Testis (tissue), 3 donors: ENCODE data around the gene SBK2. TPM values are rescaled to one million over a fixed set of nuclear protein-coding genes. Genes with fewer than 3 reads are reported as not detected.

ENCODE experiments used
- DNase-seq: peaks from one replicate; pipeline ENCODE4 v3.0.0-alpha.2; 2019
- H3K27ac ChIP-seq, 2 donors: fragments of 200-600 bp; sonication (generic); one replicate each; pipeline ENCODE4 v1.5.1; 2019
- H3K27me3 ChIP-seq: fragments of 200-600 bp; sonication (generic); one replicate; pipeline ENCODE4 v1.5.1; 2019
- H3K36me3 ChIP-seq: fragments of 200-600 bp; sonication (generic); one replicate; pipeline ENCODE4 v1.5.1; 2017; ENCODE audit warnings: low read depth; ENCODE audit errors: missing control alignments
- H3K4me1 ChIP-seq: fragments of 200-600 bp; sonication (generic); one replicate; pipeline ENCODE4 v1.5.1; 2019
- H3K4me3 ChIP-seq, 2 donors: fragments of 200-600 bp; sonication (generic); one replicate each; pipeline ENCODE4 v1.5.1; 2017 to 2019
- H3K9me3 ChIP-seq: fragments of 200-600 bp; sonication (generic); one replicate; pipeline ENCODE4 v1.5.1; 2017
- POLR2A ChIP-seq: fragments of 450-650 bp; IDR thresholded peaks from one replicate; pipeline ENCODE4 v1.6.1; 2017; ENCODE audit warnings: antibody characterized with exemption, mild to moderate bottlenecking, moderate library complexity
- WGBS, 2 donors: methylation state at CpG; one replicate each; pipeline ENCODE4 v1.1.5; 2018; 5-methylcytosine and 5-hydroxymethylcytosine counted together
- intact Hi-C: fragments of 100-400 bp; cut with DNase I; formaldehyde crosslinking; loops from one replicate; pipeline ENCODE4 v1.15.1; 2023; ENCODE audit warnings: low total_unique reads
- polyA plus RNA-seq: library from polyadenylated mRNA; stranded (reverse); fragments of 350-450 nt; fragmentation: Illumina TruSeq; extraction: RNeasy Lipid Tissue Mini Kit (QIAGEN cat#74804); gene quantifications from one replicate; pipeline ENCODE4 v1.2.3, GENCODE V29; 2014; ENCODE audit warnings: low read depth, low replicate concordance; ENCODE audit not compliant: insufficient read depth
- total RNA-seq, 2 donors: library from RNA; depleted of rRNA; stranded (reverse); fragments of >200 nt; gene quantifications; one replicate each; pipeline ENCODE4 v1.2.3, GENCODE V29; 2016
- TF ChIP-seq, protein P1 (sequence below), 3 experiments: fragments of 450-650 bp in 2 of 3; fragments of 200-600 bp in 1 of 3; sonication (generic) in 1 of 3; IDR thresholded peaks; one replicate each; pipeline ENCODE4 v1.5.1; 2016 to 2019; ENCODE audit warnings: antibody characterized with exemption in 3 of 3, mild to moderate bottlenecking in 2 of 3, moderate library complexity in 1 of 3

The SBK2 gene
- total and polyA plus RNA-seq, 3 donors from 2014 or later: 0.87 to 1.3 (median 0.99) TPM

DNA sequence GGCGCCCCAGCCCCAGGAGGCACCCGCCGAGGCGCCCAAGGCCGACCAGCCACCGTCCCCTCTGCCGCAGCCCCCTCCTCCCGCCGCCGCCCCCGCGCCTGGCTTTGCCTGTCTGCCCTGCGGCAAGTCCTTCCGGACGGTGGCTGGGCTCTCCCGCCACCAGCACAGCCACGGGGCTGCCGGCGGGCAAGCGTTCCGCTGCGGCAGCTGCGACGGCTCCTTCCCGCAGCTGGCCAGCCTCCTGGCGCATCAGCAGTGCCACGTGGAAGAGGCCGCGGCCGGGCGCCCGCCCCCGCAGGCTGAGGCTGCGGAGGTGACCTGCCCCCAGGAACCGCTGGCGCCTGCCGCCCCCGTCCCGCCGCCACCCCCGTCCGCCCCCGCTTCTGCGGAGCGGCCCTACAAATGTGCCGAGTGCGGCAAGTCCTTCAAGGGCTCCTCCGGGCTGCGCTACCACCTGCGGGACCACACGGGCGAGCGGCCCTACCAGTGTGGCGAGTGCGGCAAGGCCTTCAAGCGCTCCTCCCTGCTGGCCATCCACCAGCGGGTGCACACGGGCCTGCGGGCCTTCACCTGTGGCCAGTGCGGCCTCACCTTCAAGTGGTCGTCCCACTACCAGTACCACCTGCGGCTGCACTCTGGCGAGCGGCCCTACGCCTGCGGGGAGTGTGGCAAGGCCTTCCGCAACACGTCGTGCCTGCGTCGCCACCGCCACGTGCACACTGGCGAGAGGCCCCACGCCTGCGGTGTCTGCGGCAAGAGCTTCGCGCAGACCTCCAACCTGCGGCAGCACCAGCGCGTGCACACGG lies 54.6 kb downstream of the SBK2 start:
- H3K36me3 ChIP-seq: no peaks in the 10 kb centered on the region
- no peaks in the 10 kb centered on the region for H3K27me3 ChIP-seq
- intact Hi-C loops: no loop called here
- WGBS, 2 donors: 65 to 75% methylated on average over 24 to 42 of the region's 83 CpGs
- no peak for TF ChIP-seq POLR2A
- TF ChIP-seq, protein P1, sequence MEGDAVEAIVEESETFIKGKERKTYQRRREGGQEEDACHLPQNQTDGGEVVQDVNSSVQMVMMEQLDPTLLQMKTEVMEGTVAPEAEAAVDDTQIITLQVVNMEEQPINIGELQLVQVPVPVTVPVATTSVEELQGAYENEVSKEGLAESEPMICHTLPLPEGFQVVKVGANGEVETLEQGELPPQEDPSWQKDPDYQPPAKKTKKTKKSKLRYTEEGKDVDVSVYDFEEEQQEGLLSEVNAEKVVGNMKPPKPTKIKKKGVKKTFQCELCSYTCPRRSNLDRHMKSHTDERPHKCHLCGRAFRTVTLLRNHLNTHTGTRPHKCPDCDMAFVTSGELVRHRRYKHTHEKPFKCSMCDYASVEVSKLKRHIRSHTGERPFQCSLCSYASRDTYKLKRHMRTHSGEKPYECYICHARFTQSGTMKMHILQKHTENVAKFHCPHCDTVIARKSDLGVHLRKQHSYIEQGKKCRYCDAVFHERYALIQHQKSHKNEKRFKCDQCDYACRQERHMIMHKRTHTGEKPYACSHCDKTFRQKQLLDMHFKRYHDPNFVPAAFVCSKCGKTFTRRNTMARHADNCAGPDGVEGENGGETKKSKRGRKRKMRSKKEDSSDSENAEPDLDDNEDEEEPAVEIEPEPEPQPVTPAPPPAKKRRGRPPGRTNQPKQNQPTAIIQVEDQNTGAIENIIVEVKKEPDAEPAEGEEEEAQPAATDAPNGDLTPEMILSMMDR (IDR thresholded peaks at IDR 0.05): no peak
- DNase-seq: no peak
- H3K27ac ChIP-seq: no peak overlapping the region
- H3K9me3 ChIP-seq: no peaks in the 10 kb centered on the region
- H3K4me1 ChIP-seq: peaks cover 61% of the 10 kb centered on the region
- peak overlapping the region in 1 of 2 donors; percentile 34 for H3K4me3 ChIP-seq

DNA sequence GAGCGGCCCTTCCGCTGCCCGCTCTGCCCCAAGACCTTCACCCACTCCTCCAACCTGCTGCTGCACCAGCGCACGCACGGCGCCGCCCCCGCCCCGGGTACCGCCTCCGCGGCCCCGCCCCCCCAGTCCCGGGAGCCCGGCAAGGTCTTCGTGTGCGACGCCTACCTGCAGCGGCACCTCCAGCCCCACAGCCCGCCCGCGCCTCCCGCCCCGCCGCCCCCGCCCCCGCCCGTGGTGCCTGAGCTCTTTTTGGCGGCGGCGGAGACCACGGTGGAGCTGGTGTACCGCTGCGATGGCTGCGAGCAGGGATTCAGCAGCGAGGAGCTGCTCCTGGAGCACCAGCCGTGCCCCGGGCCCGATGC lies 55.2 kb downstream of the SBK2 start:
- no peak for DNase-seq
- Histone ChIP-seq H3K4me3 (peak overlapping the region in 1 of 2 donors; percentile 34), H3K4me1 (peaks cover 56% of the 10 kb centered on the region), H3K27me3 (no peaks in the 10 kb centered on the region), H3K9me3 (no peaks in the 10 kb centered on the region), H3K27ac (no peak overlapping the region), H3K36me3 (no peaks in the 10 kb centered on the region)
- intact Hi-C loops: no loop called here
- WGBS, 2 donors: 46% methylated on average over 11 of the region's 40 CpGs; no CpG with 5 or more reads in 1 of the 2 donors
- no peak for TF ChIP-seq POLR2A
- TF ChIP-seq, protein P1 (IDR thresholded peaks at IDR 0.05): no peak

DNA sequence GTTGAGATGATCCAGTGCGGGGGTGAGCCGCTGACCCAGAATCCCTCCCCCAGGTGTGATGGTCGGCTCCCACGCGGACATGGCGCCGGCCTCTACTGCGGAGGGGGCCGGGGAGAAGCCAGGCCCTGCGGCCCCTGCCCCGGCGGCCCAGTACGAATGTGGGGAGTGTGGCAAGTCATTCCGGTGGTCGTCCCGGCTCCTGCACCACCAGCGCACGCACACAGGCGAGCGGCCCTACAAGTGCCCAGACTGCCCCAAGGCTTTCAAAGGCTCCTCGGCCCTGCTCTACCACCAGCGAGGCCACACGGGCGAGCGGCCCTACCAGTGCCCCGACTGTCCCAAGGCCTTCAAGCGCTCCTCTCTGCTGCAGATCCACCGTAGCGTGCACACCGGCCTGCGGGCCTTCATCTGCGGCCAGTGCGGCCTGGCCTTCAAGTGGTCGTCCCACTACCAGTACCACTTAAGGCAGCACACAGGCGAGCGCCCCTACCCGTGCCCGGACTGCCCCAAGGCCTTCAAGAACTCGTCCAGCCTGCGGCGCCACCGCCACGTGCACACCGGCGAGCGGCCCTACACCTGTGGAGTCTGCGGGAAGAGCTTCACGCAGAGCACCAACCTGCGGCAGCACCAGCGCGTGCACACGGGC lies 55.7 kb downstream of the SBK2 start:
- no peak overlapping the region for H3K27ac ChIP-seq
- intact Hi-C loops: no loop called here
- H3K36me3 ChIP-seq: no peaks in the 10 kb centered on the region
- peaks cover 51% of the 10 kb centered on the region for H3K4me1 ChIP-seq
- DNase-seq: no peak
- H3K9me3 ChIP-seq: no peaks in the 10 kb centered on the region
- no peaks in the 10 kb centered on the region for H3K27me3 ChIP-seq
- WGBS, 2 donors: 77 to 82% methylated on average over 5 to 52 of the region's 52 CpGs
- TF ChIP-seq POLR2A: no peak
- TF ChIP-seq, protein P1 (IDR thresholded peaks at IDR 0.05): no peak
- peak overlapping the region in 1 of 2 donors; percentile 34 for H3K4me3 ChIP-seq

DNA sequence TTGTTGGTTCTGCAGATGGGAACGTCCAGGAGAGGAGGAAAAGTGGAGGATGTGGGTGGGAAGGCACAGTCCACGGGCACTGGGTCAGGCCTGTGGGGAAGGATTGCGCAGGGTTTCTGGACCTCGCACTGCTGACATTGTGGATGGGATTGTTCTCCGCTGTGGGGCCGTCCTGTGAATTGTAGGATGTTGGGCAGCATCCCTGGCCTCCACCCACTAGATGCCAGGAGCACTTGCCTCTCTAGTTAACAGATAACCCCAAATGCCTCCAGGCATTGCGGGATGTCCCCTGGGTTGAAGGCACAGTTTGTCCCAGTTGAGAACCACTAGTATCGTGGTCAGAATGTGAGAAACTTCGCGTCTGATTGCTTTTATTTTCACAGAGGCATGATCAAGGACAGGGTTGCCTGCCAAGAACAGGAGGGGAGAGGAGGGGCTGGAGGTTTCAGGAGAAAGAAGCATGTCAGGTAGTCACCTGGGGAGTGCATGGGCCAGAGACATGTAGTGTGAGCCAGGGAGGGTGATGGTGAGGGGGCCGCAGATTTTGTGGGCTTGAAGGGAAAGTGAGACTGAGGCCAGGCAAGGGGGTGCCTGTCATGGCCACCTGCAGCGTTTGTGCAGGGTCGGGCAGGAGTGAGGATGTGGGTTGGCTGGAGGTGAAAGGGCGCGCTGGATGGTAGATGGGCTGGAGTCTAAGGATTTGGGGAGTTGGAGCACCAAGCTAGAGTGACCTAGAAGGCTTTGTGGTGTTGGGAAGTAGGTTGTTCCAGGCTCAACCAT lies 57.3 kb downstream of the SBK2 start:
- Histone ChIP-seq H3K9me3 (no peaks in the 10 kb centered on the region), H3K27me3 (no peaks in the 10 kb centered on the region), H3K4me3 (no peak overlapping the region), H3K36me3 (no peaks in the 10 kb centered on the region), H3K4me1 (peaks cover 41% of the 10 kb centered on the region), H3K27ac (peak overlapping the region in 1 of 2 donors; percentile 39)
- 62 to 68% methylated on average over 14 of the region's 15 CpGs for WGBS, 2 donors
- TF ChIP-seq, protein P1 (IDR thresholded peaks at IDR 0.05): no peak
- TF ChIP-seq POLR2A: no peak
- DNase-seq: no peak
- intact Hi-C loops: no loop called here
